ENCODE data around the gene EXPH5. TPM values are rescaled to one million over a fixed set of nuclear protein-coding genes. Genes with fewer than 3 reads are reported as not detected.
"Not testable (repeated sequence)": the region's sequence is repeated elsewhere in the genome, so short reads cannot be mapped to it uniquely, and the experiment has no call there.

The EXPH5 gene
- total and polyA plus RNA-seq, 9 donors = 0.12 to 5.7 (median 2.1) TPM

DNA sequence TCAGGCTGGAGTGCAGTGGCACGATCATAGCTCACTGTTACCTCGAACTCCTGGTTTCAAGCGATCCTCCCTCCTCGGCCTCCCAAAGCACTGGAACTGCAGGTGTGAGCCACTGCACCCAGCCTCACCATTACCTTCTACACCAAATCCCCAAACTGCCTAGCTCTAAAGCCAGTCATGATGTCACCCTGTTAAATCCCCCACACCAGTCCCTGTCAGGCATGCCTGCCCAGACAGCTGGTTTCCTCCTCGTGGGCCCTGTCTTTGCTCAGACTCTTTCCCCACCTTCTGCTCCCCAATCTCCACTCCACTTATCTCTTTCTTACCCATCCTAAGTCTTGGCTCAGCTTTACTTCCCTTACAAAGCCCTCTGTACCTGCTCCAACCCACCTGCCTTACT is 12.5 kb upstream of the EXPH5 start:
- Histone ChIP-seq H3K4me1 (ENCODE audit: insufficient read depth) (no peaks in the 10 kb centered on the region), H3K9me3 (no peaks in the 10 kb centered on the region), H3K4me3 (no peak overlapping the region), H3K27me3 (no peaks in the 10 kb centered on the region), H3K36me3 (no peaks in the 10 kb centered on the region), H3K27ac (no peak overlapping the region)
- intact Hi-C loops (cut with DNase I) = no loop called here
- TF ChIP-seq EP300 (IDR thresholded peaks at IDR 0.05) = no peak
- no peak for TF ChIP-seq POLR2A (IDR thresholded peaks at IDR 0.05)
- TF ChIP-seq, protein P1, sequence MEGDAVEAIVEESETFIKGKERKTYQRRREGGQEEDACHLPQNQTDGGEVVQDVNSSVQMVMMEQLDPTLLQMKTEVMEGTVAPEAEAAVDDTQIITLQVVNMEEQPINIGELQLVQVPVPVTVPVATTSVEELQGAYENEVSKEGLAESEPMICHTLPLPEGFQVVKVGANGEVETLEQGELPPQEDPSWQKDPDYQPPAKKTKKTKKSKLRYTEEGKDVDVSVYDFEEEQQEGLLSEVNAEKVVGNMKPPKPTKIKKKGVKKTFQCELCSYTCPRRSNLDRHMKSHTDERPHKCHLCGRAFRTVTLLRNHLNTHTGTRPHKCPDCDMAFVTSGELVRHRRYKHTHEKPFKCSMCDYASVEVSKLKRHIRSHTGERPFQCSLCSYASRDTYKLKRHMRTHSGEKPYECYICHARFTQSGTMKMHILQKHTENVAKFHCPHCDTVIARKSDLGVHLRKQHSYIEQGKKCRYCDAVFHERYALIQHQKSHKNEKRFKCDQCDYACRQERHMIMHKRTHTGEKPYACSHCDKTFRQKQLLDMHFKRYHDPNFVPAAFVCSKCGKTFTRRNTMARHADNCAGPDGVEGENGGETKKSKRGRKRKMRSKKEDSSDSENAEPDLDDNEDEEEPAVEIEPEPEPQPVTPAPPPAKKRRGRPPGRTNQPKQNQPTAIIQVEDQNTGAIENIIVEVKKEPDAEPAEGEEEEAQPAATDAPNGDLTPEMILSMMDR (IDR thresholded peaks at IDR 0.05) = no peak
- WGBS, 3 donors = 75 to 79% (median 76%) methylated on average over 5 of the region's 5 CpGs
- no peak for DNase-seq

DNA sequence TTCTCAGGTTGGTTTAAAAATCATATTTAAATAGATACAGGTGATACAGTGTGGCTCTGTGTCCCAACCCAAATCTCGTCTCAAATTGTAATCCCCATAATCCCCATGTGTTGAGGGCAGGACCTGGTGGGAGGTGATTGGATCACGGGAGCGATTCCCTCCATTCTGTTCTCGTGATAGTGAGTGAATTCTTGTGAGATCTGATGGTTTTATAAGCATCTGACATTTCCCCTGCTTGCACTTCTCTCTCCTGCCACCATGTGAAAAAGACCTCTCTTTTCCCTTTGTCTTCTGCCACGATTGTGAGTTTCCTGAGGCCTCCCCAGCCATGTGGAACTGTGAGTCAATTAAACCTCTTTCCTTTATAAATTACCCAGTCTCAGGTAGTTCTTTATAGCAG is 9.2 kb upstream of the EXPH5 start:
- H3K9me3 ChIP-seq; H3K27me3 ChIP-seq; H3K4me3 ChIP-seq; H3K27ac ChIP-seq; DNase-seq; H3K4me1 ChIP-seq (ENCODE audit: insufficient read depth); H3K36me3 ChIP-seq; intact Hi-C loops (cut with DNase I): not testable (repeated sequence)
- 56 to 69% (median 65%) methylated on average over 5 of the region's 5 CpGs for WGBS, 3 donors

DNA sequence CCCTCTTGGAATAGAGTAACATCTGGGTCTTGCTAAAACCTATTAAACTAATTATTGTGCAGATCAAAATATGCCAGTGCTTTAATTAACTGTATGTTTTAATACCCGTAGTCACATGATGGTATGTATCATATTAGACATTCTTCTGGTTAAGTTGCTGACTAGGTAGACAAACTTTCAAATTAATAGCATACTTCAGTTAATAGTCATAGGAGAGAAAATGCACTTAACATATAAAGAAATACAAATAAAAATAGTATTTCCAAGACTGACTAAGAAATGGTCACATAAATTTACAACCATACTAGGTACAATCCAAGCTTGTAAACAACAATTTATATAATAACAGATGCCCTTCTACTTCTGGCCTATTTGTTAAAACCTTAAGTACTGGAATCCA is 7.6 kb upstream of the EXPH5 start:
- DNase-seq = no peak

DNA sequence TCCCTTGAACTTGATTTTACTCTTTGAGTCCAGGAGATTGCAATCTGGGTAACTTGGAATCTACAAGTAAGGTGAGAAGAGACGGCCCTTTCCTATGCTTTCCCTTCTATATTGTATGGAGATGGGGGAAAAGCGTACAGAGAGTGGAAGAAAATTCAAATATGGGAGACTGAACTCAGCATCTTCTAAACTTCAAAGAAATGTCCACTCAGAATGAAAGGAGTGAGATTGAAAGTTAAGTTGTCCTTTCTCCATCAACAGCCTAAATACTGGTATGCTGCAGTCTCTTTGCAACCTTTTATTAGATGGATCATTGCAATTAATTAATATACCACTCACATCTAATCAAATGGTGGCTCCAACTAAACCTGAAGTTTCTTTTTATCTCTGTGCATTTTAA is 6.4 kb upstream of the EXPH5 start:
- DNase-seq = no peak
- Histone ChIP-seq H3K4me1 (ENCODE audit: insufficient read depth) (no peaks in the 10 kb centered on the region), H3K9me3 (no peaks in the 10 kb centered on the region), H3K36me3 (no peaks in the 10 kb centered on the region), H3K27me3 (no peaks in the 10 kb centered on the region), H3K4me3 (no peak overlapping the region), H3K27ac (no peak overlapping the region)
- intact Hi-C loops (cut with DNase I) = no loop called here
- TF ChIP-seq EP300 (IDR thresholded peaks at IDR 0.05) = no peak
- TF ChIP-seq, protein P1 (IDR thresholded peaks at IDR 0.05) = no peak
- no peak for TF ChIP-seq POLR2A (IDR thresholded peaks at IDR 0.05)
- WGBS, 3 donors = 83 to 89% (median 89%) methylated on average over 2 of the region's 2 CpGs

More for the DNA sequence above, 7.6 kb upstream of the EXPH5 start:
- TF ChIP-seq EP300 (IDR thresholded peaks at IDR 0.05) (no peak), POLR2A (IDR thresholded peaks at IDR 0.05) (no peak)
- TF ChIP-seq, protein P1 (IDR thresholded peaks at IDR 0.05) = no peak
- WGBS, 3 donors = 76 to 83% (median 83%) methylated on average over 1 of the region's 1 CpG
- H3K27me3 ChIP-seq = no peaks in the 10 kb centered on the region
- no peak overlapping the region for H3K27ac ChIP-seq
- intact Hi-C loops (cut with DNase I) = no loop called here
- no peaks in the 10 kb centered on the region for H3K36me3 ChIP-seq
- H3K9me3 ChIP-seq = no peaks in the 10 kb centered on the region
- H3K4me1 ChIP-seq (ENCODE audit: insufficient read depth) = no peaks in the 10 kb centered on the region
- no peak overlapping the region for H3K4me3 ChIP-seq

DNA sequence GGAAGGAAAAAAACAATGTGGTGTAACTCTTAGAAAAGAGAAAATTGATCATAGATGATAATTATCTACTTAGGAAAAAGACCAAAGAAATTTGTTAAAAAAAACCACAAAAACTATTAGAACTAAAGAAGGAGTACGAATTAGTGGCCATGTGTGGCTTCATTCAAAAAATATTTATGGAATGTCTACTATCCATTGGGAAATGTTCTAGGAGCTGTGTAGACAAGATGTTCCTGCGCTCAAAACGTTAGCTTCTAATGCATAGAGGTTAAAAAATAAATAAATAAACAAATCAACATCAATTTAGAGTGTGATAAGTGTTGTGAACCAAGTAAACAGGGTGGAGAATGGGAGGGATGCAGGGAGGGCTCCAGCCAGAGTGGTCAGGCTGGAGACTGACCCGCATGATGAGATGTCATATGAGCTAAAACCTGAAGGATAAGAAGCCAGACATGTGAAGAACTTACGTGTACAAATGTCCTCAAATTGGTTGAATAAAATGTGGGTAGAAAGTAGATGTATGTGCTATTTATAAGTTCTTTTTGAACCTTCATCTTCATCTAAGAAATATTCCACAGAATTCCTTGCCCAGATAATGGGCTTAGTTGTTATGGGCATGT is 4.3 kb upstream of the EXPH5 start:
- TF ChIP-seq POLR2A (IDR thresholded peaks at IDR 0.05) (no peak), EP300 (IDR thresholded peaks at IDR 0.05) (no peak)
- TF ChIP-seq, protein P1 (IDR thresholded peaks at IDR 0.05) = no peak
- DNase-seq = no peak
- H3K4me3 ChIP-seq = no peak overlapping the region
- no peak overlapping the region for H3K27ac ChIP-seq
- H3K9me3 ChIP-seq = no peaks in the 10 kb centered on the region
- H3K27me3 ChIP-seq = no peaks in the 10 kb centered on the region
- H3K4me1 ChIP-seq (ENCODE audit: insufficient read depth) = peaks cover 2% of the 10 kb centered on the region
- intact Hi-C loops (cut with DNase I) = no loop called here
- no peaks in the 10 kb centered on the region for H3K36me3 ChIP-seq
- 58 to 65% (median 64%) methylated on average over 5 of the region's 5 CpGs for WGBS, 3 donors
